OCI-LY7 (cell line): ENCODE results near the gene FGFBP2. TPM values are rescaled to one million over a fixed set of nuclear protein-coding genes. Genes with fewer than 3 reads are reported as not detected.

Source experiments
- BruUV-seq: library from RNA; stranded (reverse); fragments of 400-500 nt; replicated peaks from 2 replicates; lab custom pipeline; 2021; lab: Mats Ljungman, UMichigan
- CTCF ChIA-PET: fragments of 300-600 bp; sonication (Branson Sonifier 250); formaldehyde crosslinking; loops from one replicate; lab custom pipeline; 2022; ENCODE audit warnings: antibody characterized with exemption; ENCODE audit not compliant: unreplicated experiment; lab: Charles Lee
- POLR2A ChIA-PET: fragments of 300-600 bp; sonication (Branson Sonifier 250); formaldehyde crosslinking; loops from one replicate; lab custom pipeline; 2022; ENCODE audit warnings: antibody characterized with exemption; lab: Charles Lee
- DNase-seq: peaks from one replicate; pipeline ENCODE4 v3.0.0-alpha.2; 2015; ENCODE audit warnings: low spot score
- H2AFZ ChIP-seq: fragments of 200-600 bp; sonication (generic), shearing (Covaris generic); 2 replicates; pipeline ENCODE4 v1.6.1; 2014; ENCODE audit warnings: mild to moderate bottlenecking, antibody characterized with exemption, low read length, moderate library complexity
- H3K27ac ChIP-seq: fragments of 200-600 bp; sonication (generic); 2 replicates; pipeline ENCODE4 v1.5.1; 2014; ENCODE audit warnings: mixed run types, low read depth, mild to moderate bottlenecking, moderate library complexity, low read length, inconsistent platforms; ENCODE audit not compliant: poor library complexity, severe bottlenecking
- H3K36me3 ChIP-seq: fragments of 200-600 bp; sonication (generic); 2 replicates; pipeline ENCODE4 v1.6.1; 2014; ENCODE audit warnings: mild to moderate bottlenecking, antibody characterized with exemption, low read length, moderate library complexity, mixed read lengths; ENCODE audit not compliant: insufficient read depth
- H3K4me1 ChIP-seq: fragments of 200-600 bp; sonication (generic); 2 replicates; pipeline ENCODE4 v1.5.1; 2014; ENCODE audit warnings: mild to moderate bottlenecking, low read length; ENCODE audit not compliant: insufficient read depth, poor library complexity, severe bottlenecking
- H3K4me2 ChIP-seq: fragments of 200-600 bp; sonication (generic); 2 replicates; pipeline ENCODE4 v1.6.1; 2014; ENCODE audit warnings: mild to moderate bottlenecking, low read length
- H3K4me3 ChIP-seq: fragments of 200-600 bp; sonication (generic); 2 replicates; pipeline ENCODE4 v1.5.1; 2014; ENCODE audit warnings: mild to moderate bottlenecking, low read depth, low read length; ENCODE audit not compliant: poor library complexity, severe bottlenecking
- H3K79me2 ChIP-seq: fragments of 200-600 bp; sonication (generic); 2 replicates; pipeline ENCODE4 v1.6.1; 2016; ENCODE audit warnings: low read depth, mild to moderate bottlenecking, low read length, moderate library complexity, mixed read lengths; ENCODE audit not compliant: insufficient read depth
- H3K9me2 ChIP-seq: fragments of 200-600 bp; sonication (generic); 2 replicates; pipeline ENCODE4 v1.6.1; 2016; ENCODE audit warnings: mild to moderate bottlenecking, low read length, mixed read lengths; ENCODE audit not compliant: insufficient read depth
- H3K9me3 ChIP-seq: fragments of 200-600 bp; sonication (generic); 2 replicates; pipeline ENCODE4 v1.6.1; 2014; ENCODE audit warnings: mild to moderate bottlenecking, mixed run types, low read length, mixed read lengths
- H4K20me1 ChIP-seq: fragments of 200-600 bp; sonication (generic); 2 replicates; pipeline ENCODE4 v1.6.1; 2014; ENCODE audit warnings: mild to moderate bottlenecking, antibody characterized with exemption, low read length, moderate library complexity, mixed read lengths; ENCODE audit not compliant: insufficient read depth
- EZH2phosphoT487 ChIP-seq: fragments of 200-600 bp; sonication (generic); IDR thresholded peaks from 2 replicates; pipeline ENCODE4 v1.6.1; 2018; ENCODE audit warnings: low read depth, borderline replicate concordance, mild to moderate bottlenecking, mixed run types, antibody characterized with exemption, low read length, moderate library complexity, mixed read lengths
- intact Hi-C: fragments of 100-400 bp; cut with micrococcal nuclease; formaldehyde crosslinking; loops from one replicate; pipeline ENCODE4 v1.10.0; 2022; ENCODE audit not compliant: unreplicated experiment
- total RNA-seq, 2 experiments: library from RNA; depleted of rRNA in 1 of 2; stranded (reverse); fragments of >200 nt in 1 of 2; shearing (Covaris generic) in 1 of 2; gene quantifications; 2 replicates each; pipeline ENCODE4 v1.2.3, GENCODE V29; 2014 to 2022
- TF ChIP-seq, protein P1 (sequence below): fragments of 200-600 bp; sonication (generic); conservative IDR thresholded peaks from 2 replicates; pipeline ENCODE4 v1.5.1; 2014; ENCODE audit warnings: mild to moderate bottlenecking, antibody characterized with exemption, low read length, moderate library complexity, mixed read lengths

The FGFBP2 gene
- total RNA-seq, 2 experiments from 2014 or later: not detected

- intact Hi-C loops: no loop called here
- DNase-seq: no peak
- Histone ChIP-seq H2AFZ (no peak overlapping the region), H3K27ac (no peak overlapping the region), H3K4me3 (no peak overlapping the region), H3K79me2 (no peaks in the 10 kb centered on the region), H4K20me1 (no peaks in the 10 kb centered on the region), H3K9me3 (no peaks in the 10 kb centered on the region), H3K9me2 (no peaks in the 10 kb centered on the region), H3K4me1 (no peaks in the 10 kb centered on the region), H3K36me3 (no peaks in the 10 kb centered on the region), H3K4me2 (no peak overlapping the region)
- POLR2A ChIA-PET: no interaction called here
- BruUV-seq: no TSS peak
- CTCF ChIA-PET: interaction anchor here (1.0 kb wide), 1 partner anchor 98 kb away, joined by 3 read pairs; no protein-coding TSS in a partner anchor
- TF ChIP-seq, protein P1, sequence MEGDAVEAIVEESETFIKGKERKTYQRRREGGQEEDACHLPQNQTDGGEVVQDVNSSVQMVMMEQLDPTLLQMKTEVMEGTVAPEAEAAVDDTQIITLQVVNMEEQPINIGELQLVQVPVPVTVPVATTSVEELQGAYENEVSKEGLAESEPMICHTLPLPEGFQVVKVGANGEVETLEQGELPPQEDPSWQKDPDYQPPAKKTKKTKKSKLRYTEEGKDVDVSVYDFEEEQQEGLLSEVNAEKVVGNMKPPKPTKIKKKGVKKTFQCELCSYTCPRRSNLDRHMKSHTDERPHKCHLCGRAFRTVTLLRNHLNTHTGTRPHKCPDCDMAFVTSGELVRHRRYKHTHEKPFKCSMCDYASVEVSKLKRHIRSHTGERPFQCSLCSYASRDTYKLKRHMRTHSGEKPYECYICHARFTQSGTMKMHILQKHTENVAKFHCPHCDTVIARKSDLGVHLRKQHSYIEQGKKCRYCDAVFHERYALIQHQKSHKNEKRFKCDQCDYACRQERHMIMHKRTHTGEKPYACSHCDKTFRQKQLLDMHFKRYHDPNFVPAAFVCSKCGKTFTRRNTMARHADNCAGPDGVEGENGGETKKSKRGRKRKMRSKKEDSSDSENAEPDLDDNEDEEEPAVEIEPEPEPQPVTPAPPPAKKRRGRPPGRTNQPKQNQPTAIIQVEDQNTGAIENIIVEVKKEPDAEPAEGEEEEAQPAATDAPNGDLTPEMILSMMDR: no peak
- no peak for TF ChIP-seq EZH2phosphoT487
These were observed 15.3 kb downstream of the FGFBP2 start for GRCh38 chr4:15947684-15948083.

- Histone ChIP-seq H3K36me3 (no peaks in the 10 kb centered on the region), H3K4me1 (no peaks in the 10 kb centered on the region), H3K4me3 (no peak overlapping the region), H2AFZ (no peak overlapping the region), H3K4me2 (no peak overlapping the region), H3K9me2 (no peaks in the 10 kb centered on the region), H4K20me1 (no peaks in the 10 kb centered on the region), H3K9me3 (no peaks in the 10 kb centered on the region), H3K79me2 (no peaks in the 10 kb centered on the region), H3K27ac (no peak overlapping the region)
- TF ChIP-seq, protein P1: no peak
- TF ChIP-seq EZH2phosphoT487: no peak
- ChIA-PET POLR2A (interaction anchor here (0.7 kb wide), 1 partner anchor 1254 kb away, joined by 3 read pairs; no protein-coding TSS in a partner anchor), CTCF (no interaction called here)
- no peak for DNase-seq
- intact Hi-C loops: no loop called here
- BruUV-seq: no TSS peak
These were observed 17.5 kb downstream of the FGFBP2 start for GRCh38 chr4:15945516-15945915.

DNA sequence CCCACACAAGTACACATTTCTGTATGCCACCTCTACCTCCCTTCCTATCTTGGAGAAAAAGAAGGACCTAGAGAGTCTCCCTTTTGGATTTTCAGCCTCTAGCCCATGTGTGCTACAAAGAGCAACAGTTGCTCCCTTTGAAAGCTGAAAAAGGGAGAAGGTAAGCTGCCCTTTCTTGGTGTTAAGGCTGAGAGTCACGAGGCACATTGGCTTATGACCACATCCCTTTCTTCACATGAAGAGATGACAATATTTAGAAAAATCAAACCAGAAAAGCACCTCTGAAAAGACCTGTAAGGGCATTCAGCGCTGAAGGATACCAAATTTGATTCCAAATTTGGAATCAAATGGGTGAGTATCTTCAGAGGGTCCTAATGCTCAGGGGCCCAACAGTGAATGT, 18.1 kb downstream of the FGFBP2 start:
- no peak for DNase-seq
- CTCF ChIA-PET: no interaction called here
- H3K4me2 ChIP-seq: no peak overlapping the region

More for the DNA sequence above, 18.1 kb downstream of the FGFBP2 start:
- H3K4me3 ChIP-seq: no peak overlapping the region
- POLR2A ChIA-PET: interaction anchor here (1.0 kb wide), 1 partner anchor 85 kb away, joined by 4 read pairs; no protein-coding TSS in a partner anchor
- no peaks in the 10 kb centered on the region for H3K79me2 ChIP-seq
- H3K9me2 ChIP-seq: no peaks in the 10 kb centered on the region
- H3K27ac ChIP-seq: no peak overlapping the region
- intact Hi-C loops: no loop called here
- H2AFZ ChIP-seq: no peak overlapping the region
- H3K36me3 ChIP-seq: no peaks in the 10 kb centered on the region
- no peaks in the 10 kb centered on the region for H3K9me3 ChIP-seq
- BruUV-seq: no TSS peak
- no peaks in the 10 kb centered on the region for H4K20me1 ChIP-seq
- TF ChIP-seq, protein P1: no peak
- TF ChIP-seq EZH2phosphoT487: no peak
- no peaks in the 10 kb centered on the region for H3K4me1 ChIP-seq
